Dedifferentiated amniotic fluid mesenchymal stem cell (primary cell): Measurements from ENCODE around the gene NEO1.

ENCODE experiments used
- DNase-seq: peaks from one replicate; pipeline ENCODE4 v3.0.0-alpha.2; 2016; ENCODE audit errors: extremely low spot score

The NEO1 gene

DNA sequence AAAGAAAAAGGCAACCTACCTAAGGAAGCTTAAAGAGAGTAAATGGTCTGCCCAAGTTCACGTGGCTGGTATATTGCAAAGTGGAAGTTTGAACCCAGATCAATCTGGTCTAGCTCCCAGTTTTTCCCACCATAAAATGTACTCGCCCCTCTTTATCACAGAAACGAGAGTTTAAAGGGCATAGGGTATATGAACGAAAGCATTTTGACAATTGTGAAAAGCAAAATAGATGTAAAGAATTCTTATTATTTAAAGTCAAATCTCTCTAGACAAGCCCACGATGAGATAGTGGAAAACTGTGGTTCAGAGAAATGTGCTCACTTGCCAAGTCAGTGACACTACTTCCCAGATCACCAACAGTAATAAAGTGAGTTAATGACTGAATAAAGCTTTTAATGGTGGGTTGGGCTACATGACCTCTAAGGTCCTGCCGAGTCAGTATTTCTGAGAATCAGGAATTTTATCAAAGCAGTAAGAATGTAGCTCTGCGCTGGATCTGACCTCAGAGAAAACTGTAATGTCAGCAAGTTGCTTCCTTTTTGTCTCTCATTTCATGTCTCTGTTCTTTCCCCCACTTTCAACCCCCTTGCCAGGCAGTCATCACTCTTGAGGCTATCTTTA lies 23.3 kb upstream of the NEO1 start:
- DNase-seq, result no peak

- DNase-seq, result no peak
These were observed 22.1 kb upstream of the NEO1 start for GRCh38 chr15:73030122-73030679.

DNA sequence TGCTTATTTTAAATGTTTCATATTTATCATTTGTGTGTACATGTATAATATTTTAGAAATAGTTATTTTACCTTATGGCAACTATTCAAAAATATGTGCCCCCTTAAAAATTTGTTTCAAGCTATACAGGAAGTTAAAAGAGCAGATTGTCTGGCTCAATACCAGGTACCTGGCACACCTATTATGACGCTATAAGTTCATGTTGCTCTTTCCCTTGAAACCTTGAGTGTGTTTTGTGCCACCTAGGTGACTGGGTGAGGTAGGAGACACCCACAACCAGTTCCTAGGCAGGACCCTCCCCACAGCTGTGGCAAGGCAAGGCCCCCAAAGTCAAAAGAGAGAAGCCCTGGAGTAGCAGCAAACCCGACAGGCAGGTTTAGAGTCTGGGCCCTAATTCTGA lies 20.6 kb upstream of the NEO1 start:
- DNase-seq, result no peak

- no peak for DNase-seq
These were observed 18.7 kb upstream of the NEO1 start for GRCh38 chr15:73033611-73034010.

DNA sequence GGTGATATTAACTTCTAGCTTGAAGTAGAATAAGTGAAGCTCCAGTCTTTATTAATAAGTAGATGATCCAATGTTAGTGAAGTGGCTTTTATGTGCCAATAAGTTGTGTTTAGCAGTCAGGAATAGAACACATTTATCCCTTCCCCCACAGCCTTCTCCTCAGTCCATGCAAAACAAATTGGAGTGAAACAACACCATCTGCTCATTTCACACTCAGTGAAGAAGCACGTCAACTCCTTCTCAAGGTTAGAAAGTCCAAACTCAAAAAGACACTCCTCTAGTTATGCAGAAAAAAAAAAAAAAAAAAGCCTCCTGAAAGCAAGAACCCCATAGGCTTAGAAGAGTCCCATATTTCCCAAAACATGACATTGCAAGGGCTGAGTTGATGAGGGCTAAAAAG lies 18.0 kb upstream of the NEO1 start:
- DNase-seq, result no peak

- no peak for DNase-seq
These were observed 17.0 kb upstream of the NEO1 start for GRCh38 chr15:73035221-73035620.

DNA sequence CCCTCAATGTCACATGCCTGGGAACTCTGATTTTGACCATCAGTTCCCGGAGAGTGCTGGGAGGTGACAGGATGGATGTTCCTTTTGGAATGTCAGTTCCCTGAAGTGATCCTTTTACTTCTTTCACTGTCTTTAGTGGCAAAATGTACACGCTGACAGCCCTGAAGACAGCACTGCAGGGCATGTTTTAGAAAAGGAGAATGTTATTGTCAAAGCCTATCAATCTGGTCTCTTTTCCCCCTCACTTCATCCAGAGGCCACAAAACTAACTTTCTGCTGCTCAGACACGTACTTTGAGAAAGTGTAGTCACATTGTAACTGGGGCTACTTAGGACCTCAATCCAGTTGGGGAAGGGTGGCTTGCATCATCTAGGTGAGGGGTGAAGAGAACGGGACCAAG lies 14.0 kb upstream of the NEO1 start:
- DNase-seq, result no peak

DNA sequence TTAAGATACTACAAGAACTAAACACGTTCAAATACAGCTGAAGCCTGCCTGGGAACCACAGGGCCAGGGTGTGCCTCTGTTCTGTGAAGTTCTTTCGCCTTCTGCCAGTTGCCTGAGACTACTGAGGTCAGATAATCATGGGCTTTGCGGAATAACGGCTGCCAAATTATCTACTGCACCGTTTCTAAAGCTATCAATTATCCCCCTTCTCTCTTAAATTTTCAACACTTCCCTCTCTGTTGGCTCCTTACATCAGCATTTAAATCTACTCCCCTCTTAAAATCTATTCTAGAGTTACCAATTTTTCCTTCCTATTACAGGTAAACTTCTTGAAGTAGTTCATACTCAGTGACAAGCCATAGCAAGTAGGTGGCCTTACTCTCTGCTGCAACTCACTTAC lies 6.2 kb upstream of the NEO1 start:
- DNase-seq, result no peak

- DNase-seq, result no peak
These were observed 4.4 kb upstream of the NEO1 start for GRCh38 chr15:73047882-73048281.

DNA sequence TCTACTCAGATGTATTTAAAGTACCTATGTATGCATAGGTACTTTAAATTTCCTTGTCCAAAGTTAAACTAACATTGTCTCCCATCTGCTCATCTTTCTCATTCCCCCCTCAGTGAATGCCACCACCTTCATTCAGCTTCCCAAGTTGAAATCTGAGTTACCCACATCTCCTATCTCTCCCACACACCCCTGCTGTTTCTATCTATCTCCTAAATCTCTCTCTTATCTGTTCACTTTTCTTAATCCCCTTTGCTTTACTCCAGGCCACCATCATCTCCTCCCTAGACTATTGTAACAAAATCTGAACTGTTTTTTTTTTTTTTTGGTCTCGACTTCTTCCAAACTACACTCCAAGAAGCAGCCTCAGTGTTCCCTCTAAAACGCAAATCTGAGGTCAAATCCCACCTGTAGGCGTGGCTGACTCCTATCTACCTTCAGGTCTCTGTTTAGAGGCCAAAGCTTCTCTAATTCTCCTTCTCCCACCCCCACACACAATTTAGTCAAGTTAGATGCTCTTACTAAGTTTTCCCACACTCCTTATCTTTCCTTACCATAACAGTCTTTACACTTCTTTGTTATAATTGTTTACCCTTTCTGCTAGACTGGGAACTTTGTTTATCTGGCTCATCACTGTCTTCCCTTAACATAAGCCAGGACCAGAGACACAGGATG lies 3.5 kb upstream of the NEO1 start:
- no peak for DNase-seq

GRCh38 chr15:73049564-73050215 lies 2.6 kb upstream of the NEO1 start:
- DNase-seq, result no peak

GRCh38 chr15:73050561-73051295 lies 1.5 kb upstream of the NEO1 start:
- DNase-seq, result no peak

DNA sequence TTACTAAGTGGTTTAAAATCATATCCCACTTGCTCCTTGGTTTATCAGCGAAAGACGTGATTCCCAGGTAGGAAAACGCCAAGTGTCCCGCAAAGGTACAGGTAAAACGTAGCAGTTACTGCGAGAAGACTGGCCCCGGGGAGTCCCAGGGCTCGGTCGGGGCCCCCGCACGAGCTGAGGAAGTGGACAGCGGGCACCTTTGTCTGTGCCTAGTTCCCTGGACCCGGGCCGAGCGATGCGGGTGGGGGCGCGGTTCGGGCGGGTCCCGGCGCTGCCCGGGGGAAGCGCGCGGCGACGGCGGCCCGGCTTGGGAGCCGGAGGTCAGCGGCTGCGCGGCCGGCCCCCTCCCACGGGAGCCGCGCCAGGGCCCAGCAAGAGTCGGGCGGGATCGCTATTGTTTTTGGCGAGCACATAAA lies 864 bp upstream of the NEO1 start:
- no peak for DNase-seq

GRCh38 chr15:73052653-73053397 lies 562 bp downstream of the NEO1 start:
- DNase-seq, result no peak

DNA sequence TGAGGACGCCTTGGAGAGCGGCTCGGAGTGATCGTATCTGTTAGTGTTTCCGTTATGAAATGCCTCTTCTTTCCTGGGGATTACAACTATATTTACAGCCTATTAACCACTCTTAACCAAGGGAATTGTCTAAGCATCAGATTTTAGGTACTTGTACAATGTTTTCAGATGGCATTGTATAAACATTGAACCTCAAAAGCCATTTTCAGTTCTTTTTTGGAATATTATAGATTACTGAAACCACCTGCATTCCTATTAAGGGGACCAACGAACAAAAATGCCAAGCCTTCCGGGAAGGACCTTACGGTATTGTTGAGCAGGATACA lies 1.1 kb downstream of the NEO1 start:
- no peak for DNase-seq

- no peak for DNase-seq
These were observed 2.2 kb downstream of the NEO1 start for GRCh38 chr15:73054417-73054953.

DNA sequence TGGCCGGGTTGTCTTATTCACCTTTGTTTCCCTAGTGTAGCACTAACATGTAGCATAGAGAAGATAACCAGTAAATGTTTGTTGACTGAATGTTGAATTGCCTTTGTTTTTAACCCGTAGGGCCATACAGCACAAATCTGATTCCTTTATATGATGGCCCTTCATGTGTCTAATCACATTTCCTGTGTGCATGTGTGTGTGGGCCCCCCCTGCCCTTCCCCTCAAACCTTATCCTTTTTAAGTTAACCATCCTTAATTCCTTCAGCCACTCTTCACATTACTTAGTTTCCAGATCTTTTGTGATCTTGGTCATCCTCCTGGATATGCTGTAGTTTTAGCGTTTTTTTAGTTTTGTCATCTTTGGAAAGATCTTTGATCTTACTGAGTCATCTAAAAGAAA lies 4.2 kb downstream of the NEO1 start:
- DNase-seq, result no peak

- DNase-seq, result no peak
These were observed 6.2 kb downstream of the NEO1 start for GRCh38 chr15:73058437-73058836.

- DNase-seq, result no peak
These were observed 12.9 kb downstream of the NEO1 start for GRCh38 chr15:73065114-73065513.

DNA sequence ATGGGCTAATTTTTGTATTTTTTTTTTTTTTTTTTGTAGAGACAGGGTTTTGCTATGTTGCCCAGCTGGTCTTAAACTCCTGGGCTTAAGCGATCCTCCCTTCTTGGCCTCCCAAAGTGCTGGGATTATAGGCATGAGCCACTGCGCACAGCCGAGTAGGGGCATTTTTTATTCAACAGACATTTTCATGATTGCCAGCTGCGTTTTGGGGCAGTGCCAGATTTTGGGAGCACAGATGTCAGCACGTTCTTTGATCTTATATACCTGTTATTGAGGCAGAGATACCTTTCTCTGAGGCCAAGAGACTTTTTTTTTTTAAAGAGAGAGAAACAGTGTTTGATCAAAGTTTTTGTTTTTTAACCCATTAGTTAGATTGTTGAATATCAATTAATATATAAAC lies 16.8 kb downstream of the NEO1 start:
- no peak for DNase-seq

GRCh38 chr15:73072894-73073293 lies 20.6 kb downstream of the NEO1 start:
- no peak for DNase-seq

GRCh38 chr15:73074241-73074640 lies 22.0 kb downstream of the NEO1 start:
- DNase-seq, result no peak
